SK-N-SH treated with all-trans-retinoic acid at 6 μM for 48 hours (cell line): Measurements from ENCODE around the gene RAMACL.

Experiments used
- ATAC-seq: fragments of 200-7000 bp; cut with Tn5 transposase; 3 replicates; pipeline ENCODE4 v1.9.1; 2020; ENCODE audit warnings: mild to moderate bottlenecking, moderate library complexity
- ARNTL ChIP-seq: fragments of 450-650 bp; formaldehyde crosslinking; IDR thresholded peaks from 2 replicates; pipeline ENCODE4 v1.5.0; 2020; ENCODE audit warnings: low read depth, mild to moderate bottlenecking, moderate library complexity, borderline replicate concordance
- BACH2 ChIP-seq: fragments of 250-450 bp; sonication (Bioruptor Pico); IDR thresholded peaks from 2 replicates; pipeline ENCODE4 v1.9.0; 2021; ENCODE audit warnings: mild to moderate bottlenecking, borderline replicate concordance
- CSDC2 ChIP-seq: fragments of 250-450 bp; sonication (Bioruptor Pico); IDR thresholded peaks from 2 replicates; pipeline ENCODE4 v1.5.0; 2020; ENCODE audit warnings: mild to moderate bottlenecking, moderate library complexity
- ESRRG ChIP-seq: fragments of 250-450 bp; sonication (Bioruptor Pico); IDR thresholded peaks from 2 replicates; pipeline ENCODE4 v1.6.1; 2021; ENCODE audit warnings: mild to moderate bottlenecking
- GLIS3 ChIP-seq: fragments of 250-450 bp; sonication (Bioruptor Pico); IDR thresholded peaks from 2 replicates; pipeline ENCODE4 v1.5.0; 2020; ENCODE audit warnings: mild to moderate bottlenecking, moderate library complexity
- ISL1 ChIP-seq: fragments of 250-450 bp; sonication (Bioruptor Pico); IDR thresholded peaks from 2 replicates; pipeline ENCODE4 v2.1.2; 2022; ENCODE audit warnings: mild to moderate bottlenecking, moderate library complexity
- PPARA ChIP-seq: fragments of 250-450 bp; sonication (Bioruptor Pico); IDR thresholded peaks from 2 replicates; pipeline ENCODE4 v1.5.0; 2020; ENCODE audit warnings: mild to moderate bottlenecking, borderline replicate concordance
- RARB ChIP-seq: fragments of 250-450 bp; sonication (Bioruptor Pico); IDR thresholded peaks from 2 replicates; pipeline ENCODE4 v1.8.0; 2021; ENCODE audit warnings: mild to moderate bottlenecking, moderate library complexity
- SNAI2 ChIP-seq: fragments of 250-450 bp; sonication (Bioruptor Pico); IDR thresholded peaks from 2 replicates; pipeline ENCODE4 v1.5.0; 2020; ENCODE audit warnings: mild to moderate bottlenecking, moderate library complexity
- TCF4 ChIP-seq: fragments of 250-450 bp; sonication (Bioruptor Pico); IDR thresholded peaks from 2 replicates; pipeline ENCODE4 v1.8.0; 2021; ENCODE audit warnings: mild to moderate bottlenecking, moderate library complexity, borderline replicate concordance
- TOX ChIP-seq: fragments of 250-450 bp; sonication (Bioruptor Pico); IDR thresholded peaks from 2 replicates; pipeline ENCODE4 v1.8.0; 2021; ENCODE audit warnings: mild to moderate bottlenecking, moderate library complexity, borderline replicate concordance
- ZC3H10 ChIP-seq: fragments of 250-450 bp; sonication (Bioruptor Pico); IDR thresholded peaks from 2 replicates; pipeline ENCODE4 v1.5.1; 2021; ENCODE audit warnings: mild to moderate bottlenecking, moderate library complexity
- ZFP3 ChIP-seq: fragments of 250-450 bp; sonication (Bioruptor Pico); IDR thresholded peaks from 2 replicates; pipeline ENCODE4 v1.5.0; 2020; ENCODE audit warnings: mild to moderate bottlenecking, moderate library complexity
- ZFP30 ChIP-seq: fragments of 450-650 bp; formaldehyde crosslinking; IDR thresholded peaks from 2 replicates; pipeline ENCODE4 v1.5.0; 2022; ENCODE audit warnings: mild to moderate bottlenecking, moderate library complexity
- ZNF565 ChIP-seq: fragments of 450-650 bp; formaldehyde crosslinking; conservative IDR thresholded peaks from 2 replicates; pipeline ENCODE4 v1.5.0; 2020; ENCODE audit warnings: low read depth, mild to moderate bottlenecking, moderate library complexity
- ZNF70 ChIP-seq: fragments of 450-650 bp; formaldehyde crosslinking; IDR thresholded peaks from 2 replicates; pipeline ENCODE4 v1.5.0; 2020; ENCODE audit warnings: mild to moderate bottlenecking, moderate library complexity
- ZNF8 ChIP-seq: fragments of 450-650 bp; formaldehyde crosslinking; IDR thresholded peaks from 2 replicates; pipeline ENCODE4 v1.5.0; 2020; ENCODE audit warnings: mild to moderate bottlenecking, moderate library complexity
- TF ChIP-seq, protein P1 (sequence below): fragments of 250-450 bp; sonication (Bioruptor Pico); IDR thresholded peaks from 2 replicates; pipeline ENCODE4 v1.8.0; 2020; ENCODE audit warnings: mild to moderate bottlenecking, moderate library complexity, borderline replicate concordance
- TF ChIP-seq, protein P2 (sequence below): fragments of 250-450 bp; sonication (Bioruptor Pico); IDR thresholded peaks from 2 replicates; pipeline ENCODE4 v1.5.1; 2021; ENCODE audit warnings: mild to moderate bottlenecking, moderate library complexity
- TF ChIP-seq, protein P3 (sequence below): fragments of 250-450 bp; sonication (Bioruptor Pico); IDR thresholded peaks from 2 replicates; pipeline ENCODE4 v1.5.1; 2020; ENCODE audit warnings: low read depth, mild to moderate bottlenecking, moderate library complexity
- TF ChIP-seq, protein P4 (sequence below): fragments of 250-450 bp; sonication (Bioruptor Pico); IDR thresholded peaks from 2 replicates; pipeline ENCODE4 v1.5.0; 2020; ENCODE audit warnings: mild to moderate bottlenecking, moderate library complexity
- TF ChIP-seq, protein P5 (sequence below): fragments of 250-450 bp; sonication (Bioruptor Pico); IDR thresholded peaks from 2 replicates; pipeline ENCODE4 v1.8.0; 2021; ENCODE audit warnings: low read depth, mild to moderate bottlenecking, moderate library complexity, borderline replicate concordance

The RAMACL gene

GRCh38 chr6:166569206-166569605, 17.3 kb downstream of the RAMACL start:
- TF ChIP-seq GLIS3 (no peak), SNAI2 (no peak), ZFP3 (CRISPR knock-in tag) (no peak), TCF4 (CRISPR knock-in tag) (no peak), ZFP30 (CRISPR knock-in tag) (no peak), TOX (no peak), PPARA (CRISPR knock-in tag) (no peak), RARB (CRISPR knock-in tag) (no peak), ZNF70 (CRISPR knock-in tag) (no peak), ISL1 (CRISPR knock-in tag) (no peak), ZNF565 (CRISPR knock-in tag) (no peak), ARNTL (CRISPR knock-in tag) (no peak), ZNF8 (CRISPR knock-in tag) (no peak)
- TF ChIP-seq, protein P1, sequence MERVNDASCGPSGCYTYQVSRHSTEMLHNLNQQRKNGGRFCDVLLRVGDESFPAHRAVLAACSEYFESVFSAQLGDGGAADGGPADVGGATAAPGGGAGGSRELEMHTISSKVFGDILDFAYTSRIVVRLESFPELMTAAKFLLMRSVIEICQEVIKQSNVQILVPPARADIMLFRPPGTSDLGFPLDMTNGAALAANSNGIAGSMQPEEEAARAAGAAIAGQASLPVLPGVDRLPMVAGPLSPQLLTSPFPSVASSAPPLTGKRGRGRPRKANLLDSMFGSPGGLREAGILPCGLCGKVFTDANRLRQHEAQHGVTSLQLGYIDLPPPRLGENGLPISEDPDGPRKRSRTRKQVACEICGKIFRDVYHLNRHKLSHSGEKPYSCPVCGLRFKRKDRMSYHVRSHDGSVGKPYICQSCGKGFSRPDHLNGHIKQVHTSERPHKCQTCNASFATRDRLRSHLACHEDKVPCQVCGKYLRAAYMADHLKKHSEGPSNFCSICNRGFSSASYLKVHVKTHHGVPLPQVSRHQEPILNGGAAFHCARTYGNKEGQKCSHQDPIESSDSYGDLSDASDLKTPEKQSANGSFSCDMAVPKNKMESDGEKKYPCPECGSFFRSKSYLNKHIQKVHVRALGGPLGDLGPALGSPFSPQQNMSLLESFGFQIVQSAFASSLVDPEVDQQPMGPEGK (CRISPR knock-in tag): no peak
- TF ChIP-seq, protein P2, sequence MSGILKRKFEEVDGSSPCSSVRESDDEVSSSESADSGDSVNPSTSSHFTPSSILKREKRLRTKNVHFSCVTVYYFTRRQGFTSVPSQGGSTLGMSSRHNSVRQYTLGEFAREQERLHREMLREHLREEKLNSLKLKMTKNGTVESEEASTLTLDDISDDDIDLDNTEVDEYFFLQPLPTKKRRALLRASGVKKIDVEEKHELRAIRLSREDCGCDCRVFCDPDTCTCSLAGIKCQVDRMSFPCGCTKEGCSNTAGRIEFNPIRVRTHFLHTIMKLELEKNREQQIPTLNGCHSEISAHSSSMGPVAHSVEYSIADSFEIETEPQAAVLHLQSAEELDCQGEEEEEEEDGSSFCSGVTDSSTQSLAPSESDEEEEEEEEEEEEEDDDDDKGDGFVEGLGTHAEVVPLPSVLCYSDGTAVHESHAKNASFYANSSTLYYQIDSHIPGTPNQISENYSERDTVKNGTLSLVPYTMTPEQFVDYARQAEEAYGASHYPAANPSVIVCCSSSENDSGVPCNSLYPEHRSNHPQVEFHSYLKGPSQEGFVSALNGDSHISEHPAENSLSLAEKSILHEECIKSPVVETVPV (CRISPR knock-in tag): no peak
- TF ChIP-seq, protein P3, sequence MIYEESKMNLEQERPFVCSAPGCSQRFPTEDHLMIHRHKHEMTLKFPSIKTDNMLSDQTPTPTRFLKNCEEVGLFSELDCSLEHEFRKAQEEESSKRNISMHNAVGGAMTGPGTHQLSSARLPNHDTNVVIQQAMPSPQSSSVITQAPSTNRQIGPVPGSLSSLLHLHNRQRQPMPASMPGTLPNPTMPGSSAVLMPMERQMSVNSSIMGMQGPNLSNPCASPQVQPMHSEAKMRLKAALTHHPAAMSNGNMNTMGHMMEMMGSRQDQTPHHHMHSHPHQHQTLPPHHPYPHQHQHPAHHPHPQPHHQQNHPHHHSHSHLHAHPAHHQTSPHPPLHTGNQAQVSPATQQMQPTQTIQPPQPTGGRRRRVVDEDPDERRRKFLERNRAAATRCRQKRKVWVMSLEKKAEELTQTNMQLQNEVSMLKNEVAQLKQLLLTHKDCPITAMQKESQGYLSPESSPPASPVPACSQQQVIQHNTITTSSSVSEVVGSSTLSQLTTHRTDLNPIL: no peak
- TF ChIP-seq, all 23 proteins: peak for 0
- no peak for ATAC-seq

DNA sequence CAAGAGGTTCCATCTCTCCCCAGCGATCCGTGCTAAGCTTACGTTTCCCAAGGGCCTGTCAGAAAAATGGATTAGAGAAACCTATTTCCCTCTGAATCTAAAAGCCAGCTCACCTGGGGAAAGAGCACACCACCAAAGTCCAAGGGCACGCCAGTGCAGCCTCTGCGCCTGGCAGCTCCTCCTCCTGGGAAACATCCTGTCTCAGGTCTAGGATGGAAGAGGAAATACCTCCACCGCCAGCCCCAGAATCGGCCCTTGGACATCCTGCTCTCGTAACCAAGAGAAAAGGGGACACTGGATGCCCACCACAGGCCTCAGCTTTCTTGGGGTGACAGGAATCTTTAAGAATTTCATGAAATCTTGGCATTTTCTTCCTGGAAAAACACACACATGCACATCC, 18.7 kb downstream of the RAMACL start:
- TF ChIP-seq ESRRG (no peak), TOX (no peak), RARB (CRISPR knock-in tag) (no peak), ZC3H10 (CRISPR knock-in tag) (no peak), BACH2 (no peak), ARNTL (CRISPR knock-in tag) (no peak), ISL1 (CRISPR knock-in tag) (no peak), ZFP3 (CRISPR knock-in tag) (no peak), CSDC2 (CRISPR knock-in tag) (no peak), GLIS3 (no peak), SNAI2 (no peak), ZNF70 (CRISPR knock-in tag) (no peak), PPARA (CRISPR knock-in tag) (no peak), ZNF8 (CRISPR knock-in tag) (no peak)
- TF ChIP-seq, protein P3: no peak
- TF ChIP-seq, protein P2 (CRISPR knock-in tag): no peak
- TF ChIP-seq, protein P4, sequence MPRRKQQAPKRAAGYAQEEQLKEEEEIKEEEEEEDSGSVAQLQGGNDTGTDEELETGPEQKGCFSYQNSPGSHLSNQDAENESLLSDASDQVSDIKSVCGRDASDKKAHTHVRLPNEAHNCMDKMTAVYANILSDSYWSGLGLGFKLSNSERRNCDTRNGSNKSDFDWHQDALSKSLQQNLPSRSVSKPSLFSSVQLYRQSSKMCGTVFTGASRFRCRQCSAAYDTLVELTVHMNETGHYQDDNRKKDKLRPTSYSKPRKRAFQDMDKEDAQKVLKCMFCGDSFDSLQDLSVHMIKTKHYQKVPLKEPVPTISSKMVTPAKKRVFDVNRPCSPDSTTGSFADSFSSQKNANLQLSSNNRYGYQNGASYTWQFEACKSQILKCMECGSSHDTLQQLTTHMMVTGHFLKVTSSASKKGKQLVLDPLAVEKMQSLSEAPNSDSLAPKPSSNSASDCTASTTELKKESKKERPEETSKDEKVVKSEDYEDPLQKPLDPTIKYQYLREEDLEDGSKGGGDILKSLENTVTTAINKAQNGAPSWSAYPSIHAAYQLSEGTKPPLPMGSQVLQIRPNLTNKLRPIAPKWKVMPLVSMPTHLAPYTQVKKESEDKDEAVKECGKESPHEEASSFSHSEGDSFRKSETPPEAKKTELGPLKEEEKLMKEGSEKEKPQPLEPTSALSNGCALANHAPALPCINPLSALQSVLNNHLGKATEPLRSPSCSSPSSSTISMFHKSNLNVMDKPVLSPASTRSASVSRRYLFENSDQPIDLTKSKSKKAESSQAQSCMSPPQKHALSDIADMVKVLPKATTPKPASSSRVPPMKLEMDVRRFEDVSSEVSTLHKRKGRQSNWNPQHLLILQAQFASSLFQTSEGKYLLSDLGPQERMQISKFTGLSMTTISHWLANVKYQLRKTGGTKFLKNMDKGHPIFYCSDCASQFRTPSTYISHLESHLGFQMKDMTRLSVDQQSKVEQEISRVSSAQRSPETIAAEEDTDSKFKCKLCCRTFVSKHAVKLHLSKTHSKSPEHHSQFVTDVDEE: no peak
- TF ChIP-seq, protein P5, sequence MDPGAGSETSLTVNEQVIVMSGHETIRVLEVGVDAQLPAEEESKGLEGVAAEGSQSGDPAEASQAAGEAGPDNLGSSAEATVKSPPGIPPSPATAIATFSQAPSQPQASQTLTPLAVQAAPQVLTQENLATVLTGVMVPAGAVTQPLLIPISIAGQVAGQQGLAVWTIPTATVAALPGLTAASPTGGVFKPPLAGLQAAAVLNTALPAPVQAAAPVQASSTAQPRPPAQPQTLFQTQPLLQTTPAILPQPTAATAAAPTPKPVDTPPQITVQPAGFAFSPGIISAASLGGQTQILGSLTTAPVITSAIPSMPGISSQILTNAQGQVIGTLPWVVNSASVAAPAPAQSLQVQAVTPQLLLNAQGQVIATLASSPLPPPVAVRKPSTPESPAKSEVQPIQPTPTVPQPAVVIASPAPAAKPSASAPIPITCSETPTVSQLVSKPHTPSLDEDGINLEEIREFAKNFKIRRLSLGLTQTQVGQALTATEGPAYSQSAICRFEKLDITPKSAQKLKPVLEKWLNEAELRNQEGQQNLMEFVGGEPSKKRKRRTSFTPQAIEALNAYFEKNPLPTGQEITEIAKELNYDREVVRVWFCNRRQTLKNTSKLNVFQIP (CRISPR knock-in tag): no peak
- peak; percentile 8; the same call in 2 of the 3 replicates for ATAC-seq
